RWPE1 (cell line): ENCODE data around the gene SCN3A.

Experiments
- CTCF ChIA-PET: fragments of 350-600 bp; sonication (Branson Sonifier 250); formaldehyde crosslinking; extraction: SDS; loops from one replicate; lab custom pipeline; 2021; lab: Yijun Ruan, JAX
- POLR2A ChIA-PET: fragments of 400-600 bp; formaldehyde crosslinking; extraction: SDS; loops from one replicate; lab custom pipeline; 2020; ENCODE audit warnings: antibody characterized with exemption; ENCODE audit not compliant: low non-redundant PET; lab: Yijun Ruan, JAX
- DNase-seq: peaks from one replicate; pipeline ENCODE4 v3.0.0; 2012; ENCODE audit warnings: low spot score
- H3K27ac ChIP-seq: fragments of 450-650 bp; 2 replicates; pipeline ENCODE4 v1.5.1; 2017
- TF ChIP-seq, protein P1 (sequence below): fragments of 450-650 bp; conservative IDR thresholded peaks from 2 replicates; pipeline ENCODE4 v1.5.1; 2017; ENCODE audit warnings: low read depth, mild to moderate bottlenecking

Gene SCN3A

DNA sequence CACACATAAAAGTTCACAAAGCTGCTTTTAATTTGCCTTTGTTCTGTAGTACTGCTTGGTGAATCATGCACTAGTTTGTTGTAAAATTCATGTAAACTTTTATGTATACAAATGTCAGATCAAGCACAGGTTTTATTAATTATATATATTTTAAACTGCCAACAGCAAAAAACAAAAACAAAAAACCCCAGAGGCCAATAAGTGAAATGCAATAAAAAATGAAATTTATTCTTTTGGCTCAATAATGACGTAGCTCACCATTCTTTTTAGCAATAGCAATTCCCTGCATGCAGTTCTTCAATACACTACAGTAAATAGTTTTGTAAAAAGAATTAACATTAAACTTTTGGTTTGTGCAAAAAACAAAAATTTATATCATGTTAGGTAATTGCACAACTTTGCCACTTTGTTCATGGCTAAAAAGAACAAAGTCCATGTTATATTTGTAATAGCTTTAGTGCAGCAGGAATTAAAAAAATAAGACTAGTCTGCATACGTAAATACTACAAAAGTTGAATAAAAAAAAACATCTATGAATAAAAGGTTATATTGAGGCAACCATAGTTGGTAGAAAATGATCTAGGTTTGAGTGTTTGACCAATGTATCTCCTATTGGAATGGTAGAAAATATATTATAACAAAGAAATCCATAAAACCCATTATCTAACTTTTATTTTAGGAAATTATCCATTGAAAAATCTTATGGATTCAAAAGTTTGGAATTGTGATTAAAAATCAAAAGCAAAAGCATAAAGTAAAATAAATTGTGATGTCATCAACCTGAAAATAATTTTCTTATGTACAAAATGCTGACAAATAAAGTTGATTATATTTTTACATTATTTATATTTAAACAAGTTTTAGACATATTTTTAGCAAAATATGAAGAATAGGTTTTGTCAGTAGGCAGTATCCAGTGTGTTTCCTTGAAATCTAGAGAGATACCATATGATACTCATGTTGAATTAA lies 115.6 kb downstream of the SCN3A start:
- TF ChIP-seq, protein P1, sequence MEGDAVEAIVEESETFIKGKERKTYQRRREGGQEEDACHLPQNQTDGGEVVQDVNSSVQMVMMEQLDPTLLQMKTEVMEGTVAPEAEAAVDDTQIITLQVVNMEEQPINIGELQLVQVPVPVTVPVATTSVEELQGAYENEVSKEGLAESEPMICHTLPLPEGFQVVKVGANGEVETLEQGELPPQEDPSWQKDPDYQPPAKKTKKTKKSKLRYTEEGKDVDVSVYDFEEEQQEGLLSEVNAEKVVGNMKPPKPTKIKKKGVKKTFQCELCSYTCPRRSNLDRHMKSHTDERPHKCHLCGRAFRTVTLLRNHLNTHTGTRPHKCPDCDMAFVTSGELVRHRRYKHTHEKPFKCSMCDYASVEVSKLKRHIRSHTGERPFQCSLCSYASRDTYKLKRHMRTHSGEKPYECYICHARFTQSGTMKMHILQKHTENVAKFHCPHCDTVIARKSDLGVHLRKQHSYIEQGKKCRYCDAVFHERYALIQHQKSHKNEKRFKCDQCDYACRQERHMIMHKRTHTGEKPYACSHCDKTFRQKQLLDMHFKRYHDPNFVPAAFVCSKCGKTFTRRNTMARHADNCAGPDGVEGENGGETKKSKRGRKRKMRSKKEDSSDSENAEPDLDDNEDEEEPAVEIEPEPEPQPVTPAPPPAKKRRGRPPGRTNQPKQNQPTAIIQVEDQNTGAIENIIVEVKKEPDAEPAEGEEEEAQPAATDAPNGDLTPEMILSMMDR = no peak
- ChIA-PET CTCF (interaction anchor here (1.0 to 1.3 kb wide), 2 partner anchors 26 to 115 kb away, joined by 4 to 5 read pairs; partner anchors contain the start of gene SCN3A), POLR2A (no interaction called here)
- DNase-seq = no peak
- no peak overlapping the region for H3K27ac ChIP-seq

DNA sequence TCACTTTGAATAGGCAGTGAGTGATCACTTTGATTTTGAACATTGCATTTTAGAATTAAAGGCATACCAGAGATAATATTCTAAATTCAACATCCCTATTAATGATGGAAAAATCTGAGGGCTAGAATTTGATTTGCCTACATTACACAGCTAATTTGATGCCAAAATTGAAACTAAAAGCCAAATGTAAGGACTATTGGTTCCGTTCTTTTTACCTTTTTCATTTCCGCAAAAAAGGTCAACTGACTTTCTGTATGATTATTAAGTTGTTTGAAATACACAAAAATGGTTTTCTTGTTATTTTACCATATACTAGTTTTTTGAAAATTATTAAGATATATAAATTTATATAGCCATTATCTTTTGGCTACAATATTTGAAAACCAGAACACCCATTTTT lies 117.5 kb downstream of the SCN3A start:
- CTCF ChIA-PET = no interaction called here
- POLR2A ChIA-PET = no interaction called here
- TF ChIP-seq, protein P1 = no peak
- no peak overlapping the region for H3K27ac ChIP-seq
- DNase-seq = no peak

DNA sequence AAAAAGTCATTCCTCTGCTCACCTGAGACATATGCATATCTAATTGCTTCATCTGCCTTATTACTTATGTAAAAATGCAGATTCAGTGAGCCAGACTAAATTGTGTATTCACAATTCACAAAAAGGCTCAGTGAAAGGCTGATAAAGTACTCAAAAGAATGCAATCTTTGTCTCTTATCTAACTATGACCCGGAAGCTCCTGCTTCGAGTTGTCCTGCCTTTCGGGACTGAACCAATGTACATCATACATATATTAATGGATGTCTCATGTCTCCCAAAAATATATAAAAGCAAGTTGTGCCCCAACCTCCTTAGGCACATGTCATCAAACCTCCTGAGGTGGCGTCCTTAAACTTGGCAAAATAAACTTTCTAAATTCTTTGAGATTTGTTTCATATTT lies 120.5 kb downstream of the SCN3A start:
- TF ChIP-seq, protein P1 = no peak
- ChIA-PET POLR2A (no interaction called here), CTCF (interaction anchor here (0.6 kb wide), 1 partner anchor 502 kb away, joined by 3 read pairs; no protein-coding TSS in a partner anchor)
- no peak for DNase-seq
- H3K27ac ChIP-seq = no peak overlapping the region

DNA sequence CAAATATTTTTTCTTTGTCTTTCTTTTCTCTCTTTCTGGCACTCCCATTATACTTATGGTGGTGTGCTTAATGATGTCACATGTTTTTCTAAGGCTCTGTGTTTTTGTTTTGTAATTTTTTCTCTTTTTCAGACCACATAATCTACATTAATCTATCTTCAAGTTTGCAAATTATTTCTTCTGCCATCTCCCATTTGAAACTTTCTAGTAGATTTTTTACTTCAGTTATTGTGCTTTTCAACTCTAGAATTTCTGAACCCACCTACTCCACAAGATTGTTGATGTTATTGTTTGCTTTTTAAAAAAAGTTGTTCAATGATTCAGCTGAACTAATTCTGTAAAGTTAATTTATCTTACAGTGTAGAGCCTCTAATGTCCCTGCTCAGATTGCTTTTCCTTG lies 121.4 kb downstream of the SCN3A start:
- TF ChIP-seq, protein P1 = no peak
- POLR2A ChIA-PET = no interaction called here
- H3K27ac ChIP-seq = no peak overlapping the region
- CTCF ChIA-PET = no interaction called here
- no peak for DNase-seq

DNA sequence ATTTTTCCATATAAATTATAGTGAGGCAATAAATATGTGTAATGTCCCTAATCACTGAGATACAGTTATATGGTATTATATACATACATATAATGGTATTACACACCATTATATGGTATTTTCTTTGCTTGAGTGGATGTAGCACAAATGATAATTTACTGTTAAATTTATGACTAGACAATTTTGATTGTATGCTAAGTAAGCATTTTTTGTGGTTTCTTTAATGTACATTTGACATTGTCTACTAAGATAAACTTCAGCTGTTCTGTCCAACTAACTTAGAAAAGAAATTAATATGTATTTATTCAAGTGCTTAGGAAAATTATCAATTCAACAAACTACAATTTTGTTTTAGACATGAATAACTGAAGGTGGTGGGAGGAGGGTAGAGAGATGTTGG lies 122.6 kb downstream of the SCN3A start:
- ChIA-PET POLR2A (no interaction called here), CTCF (no interaction called here)
- no peak overlapping the region for H3K27ac ChIP-seq
- no peak for DNase-seq
- TF ChIP-seq, protein P1 = no peak

DNA sequence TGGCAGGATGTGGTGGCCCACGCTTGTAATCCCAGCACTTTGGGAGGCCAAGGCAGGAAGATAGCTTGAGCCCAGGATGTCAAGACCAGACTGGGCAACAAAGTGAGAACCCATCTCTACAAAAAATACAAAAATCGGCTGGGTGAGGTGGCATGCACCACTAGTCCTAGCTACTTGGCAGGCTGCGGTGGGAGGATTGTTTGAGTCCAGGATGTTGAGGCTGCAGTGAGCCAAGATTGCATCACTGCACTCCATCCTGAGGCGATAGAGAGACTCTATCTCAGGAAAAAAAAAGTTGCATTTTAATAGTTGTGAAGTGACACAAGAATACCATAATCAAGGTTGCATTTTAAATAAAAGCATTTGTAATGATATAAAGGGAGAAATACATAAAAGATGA lies 124.4 kb downstream of the SCN3A start:
- CTCF ChIA-PET = interaction anchor here (1.1 kb wide), 1 partner anchor 63 kb away, joined by 4 read pairs; no protein-coding TSS in a partner anchor
- POLR2A ChIA-PET = no interaction called here
- no peak for DNase-seq

More for the DNA sequence above, 124.4 kb downstream of the SCN3A start:
- TF ChIP-seq, protein P1 = no peak
- no peak overlapping the region for H3K27ac ChIP-seq
